ENCODE data around the gene CTSF.

Gene CTSF

DNA sequence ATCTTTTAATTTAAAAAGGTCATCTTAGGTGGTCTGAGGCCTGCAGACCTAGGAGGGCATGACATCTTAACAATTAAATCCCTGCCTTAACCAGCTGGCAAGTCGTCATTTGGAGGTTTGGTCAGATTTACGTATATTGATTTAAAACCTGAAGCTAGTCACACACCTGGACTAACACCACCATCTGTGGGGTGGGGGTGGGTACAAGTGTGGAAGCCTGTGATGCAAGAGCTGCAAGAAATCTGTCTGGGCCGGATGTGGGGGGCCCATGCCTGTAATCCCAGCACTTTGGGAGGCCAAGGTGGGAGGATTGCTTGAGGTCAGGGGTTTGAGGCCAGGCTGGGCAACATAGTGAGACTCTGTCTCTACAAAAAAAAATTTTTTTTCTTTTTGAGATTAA is 12.9 kb upstream of the CTSF start:
- no peaks in the 10 kb centered on the region for H3K36me3 ChIP-seq (ENCODE audit: control insufficient read depth, insufficient read depth, low read length)
- no peaks in the 10 kb centered on the region for H3K27me3 ChIP-seq (ENCODE audit: control insufficient read depth, insufficient read depth, low read length)
- no peak overlapping the region for H3K9ac ChIP-seq (ENCODE audit: low read length)
- H3K4me3 ChIP-seq (ENCODE audit: low read length), result no peak overlapping the region
- no peak overlapping the region for H3K27ac ChIP-seq (ENCODE audit: low read depth, low read length)
- peaks cover 4% of the 10 kb centered on the region for H3K4me1 ChIP-seq (ENCODE audit: control insufficient read depth, insufficient read depth, low read length)

- no peak overlapping the region for H3K4me3 ChIP-seq (ENCODE audit: low read length)
- H3K9ac ChIP-seq (ENCODE audit: low read length), result no peak overlapping the region
- peaks cover 4% of the 10 kb centered on the region for H3K4me1 ChIP-seq (ENCODE audit: control insufficient read depth, insufficient read depth, low read length)
- no peak overlapping the region for H3K27ac ChIP-seq (ENCODE audit: low read depth, low read length)
- no peaks in the 10 kb centered on the region for H3K27me3 ChIP-seq (ENCODE audit: control insufficient read depth, insufficient read depth, low read length)
- H3K36me3 ChIP-seq (ENCODE audit: control insufficient read depth, insufficient read depth, low read length), result no peaks in the 10 kb centered on the region
Observed at GRCh38 chr11:66580803-66581202, 12.4 kb upstream of the CTSF start.

DNA sequence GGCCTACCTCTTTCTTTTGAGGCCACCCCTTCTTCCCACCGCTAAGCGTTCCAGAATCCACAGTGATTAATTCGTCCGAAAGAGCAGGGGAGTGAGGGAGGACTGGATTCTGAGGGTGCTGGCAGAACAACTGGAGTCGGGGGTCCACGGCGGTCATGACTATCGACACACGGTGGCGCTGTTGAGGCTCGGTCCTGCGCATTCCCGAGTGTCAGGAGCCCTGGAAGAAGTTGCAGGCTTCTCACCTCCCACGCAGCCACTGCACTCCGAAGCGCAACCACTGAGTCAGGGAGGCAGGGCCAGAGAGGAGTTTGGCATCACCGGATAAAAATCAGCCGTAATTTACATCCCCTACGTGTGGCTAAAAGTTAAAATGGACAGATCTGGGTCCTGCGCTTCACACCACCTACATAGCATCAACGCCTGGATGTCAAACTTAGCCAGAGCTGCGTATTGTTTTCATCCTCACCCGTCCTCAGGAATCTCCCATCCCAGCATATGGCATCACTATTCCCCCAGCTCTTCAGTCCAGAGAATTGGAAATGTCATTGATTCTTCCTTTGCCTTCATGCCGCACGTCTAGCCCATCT is 10.7 kb upstream of the CTSF start:
- H3K9ac ChIP-seq (ENCODE audit: low read length), result no peak overlapping the region
- H3K36me3 ChIP-seq (ENCODE audit: control insufficient read depth, insufficient read depth, low read length), result no peaks in the 10 kb centered on the region
- H3K4me3 ChIP-seq (ENCODE audit: low read length), result no peak overlapping the region
- H3K27me3 ChIP-seq (ENCODE audit: control insufficient read depth, insufficient read depth, low read length), result no peaks in the 10 kb centered on the region
- H3K4me1 ChIP-seq (ENCODE audit: control insufficient read depth, insufficient read depth, low read length), result peaks cover 4% of the 10 kb centered on the region
- H3K27ac ChIP-seq (ENCODE audit: low read depth, low read length), result no peak overlapping the region

GRCh38 chr11:66570850-66571180 is 2.4 kb upstream of the CTSF start:
- H3K27ac ChIP-seq (ENCODE audit: low read depth, low read length), result no peak overlapping the region
- H3K9ac ChIP-seq (ENCODE audit: low read length), result no peak overlapping the region
- no peaks in the 10 kb centered on the region for H3K36me3 ChIP-seq (ENCODE audit: control insufficient read depth, insufficient read depth, low read length)
- H3K4me3 ChIP-seq (ENCODE audit: low read length), result no peak overlapping the region
- peaks cover 2% of the 10 kb centered on the region for H3K4me1 ChIP-seq (ENCODE audit: control insufficient read depth, insufficient read depth, low read length)
- H3K27me3 ChIP-seq (ENCODE audit: control insufficient read depth, insufficient read depth, low read length), result no peaks in the 10 kb centered on the region

DNA sequence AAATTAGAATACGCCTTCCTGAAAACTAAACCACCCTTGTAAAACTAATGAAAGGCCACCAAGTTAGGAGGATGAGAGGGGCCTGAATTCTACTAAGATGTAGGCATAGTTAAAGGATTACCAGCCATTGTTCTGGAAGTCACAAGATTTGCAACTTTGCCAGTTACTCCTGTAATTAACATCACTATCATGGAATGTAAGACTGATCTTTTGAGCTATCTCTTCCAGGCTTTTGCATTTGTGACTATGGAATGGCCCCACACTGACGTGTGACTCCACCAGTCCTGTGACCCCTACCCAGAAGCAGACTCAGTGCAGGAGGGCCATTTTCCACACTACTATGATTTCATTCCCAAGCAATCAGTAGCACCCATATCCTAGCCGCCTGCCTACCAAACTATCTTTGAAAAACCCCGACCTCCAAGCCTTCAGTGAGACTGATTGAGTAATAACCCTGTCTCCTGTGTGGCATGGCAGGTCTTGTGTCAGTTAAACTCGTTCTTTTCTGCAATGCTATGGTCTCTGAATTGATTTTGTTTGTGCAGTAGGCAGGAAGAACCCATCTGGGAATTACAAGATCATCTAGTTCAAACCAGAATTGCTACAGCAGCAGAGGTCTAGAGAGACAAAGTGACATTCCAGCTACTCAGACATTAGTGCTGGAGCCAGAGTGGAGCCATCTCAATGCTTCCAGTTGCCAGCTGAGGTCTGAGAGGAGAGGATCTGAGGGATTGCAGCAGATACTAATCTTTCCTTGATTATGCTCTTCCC is 1.9 kb upstream of the CTSF start:
- Histone ChIP-seq H3K27ac (ENCODE audit: low read depth, low read length) (no peak overlapping the region), H3K4me3 (ENCODE audit: low read length) (no peak overlapping the region), H3K27me3 (ENCODE audit: control insufficient read depth, insufficient read depth, low read length) (no peaks in the 10 kb centered on the region), H3K36me3 (ENCODE audit: control insufficient read depth, insufficient read depth, low read length) (no peaks in the 10 kb centered on the region), H3K4me1 (ENCODE audit: control insufficient read depth, insufficient read depth, low read length) (peaks cover 2% of the 10 kb centered on the region), H3K9ac (ENCODE audit: low read length) (no peak overlapping the region)

- Histone ChIP-seq H3K27ac (ENCODE audit: low read depth, low read length) (no peak overlapping the region), H3K4me3 (ENCODE audit: low read length) (no peak overlapping the region), H3K9ac (ENCODE audit: low read length) (no peak overlapping the region)
Observed at GRCh38 chr11:66569076-66569475, 670 bp upstream of the CTSF start.

GRCh38 chr11:66567787-66568123 is 651 bp downstream of the CTSF start:
- Histone ChIP-seq H3K4me1 (ENCODE audit: control insufficient read depth, insufficient read depth, low read length) (peaks cover 2% of the 10 kb centered on the region), H3K36me3 (ENCODE audit: control insufficient read depth, insufficient read depth, low read length) (peaks cover 2% of the 10 kb centered on the region), H3K4me3 (ENCODE audit: low read length) (peak overlapping the region; percentile 68), H3K27me3 (ENCODE audit: control insufficient read depth, insufficient read depth, low read length) (no peaks in the 10 kb centered on the region), H3K27ac (ENCODE audit: low read depth, low read length) (no peak overlapping the region), H3K9ac (ENCODE audit: low read length) (no peak overlapping the region)

More at GRCh38 chr11:66569076-66569475, 670 bp upstream of the CTSF start:
- Histone ChIP-seq H3K27me3 (ENCODE audit: control insufficient read depth, insufficient read depth, low read length) (no peaks in the 10 kb centered on the region), H3K36me3 (ENCODE audit: control insufficient read depth, insufficient read depth, low read length) (no peaks in the 10 kb centered on the region), H3K4me1 (ENCODE audit: control insufficient read depth, insufficient read depth, low read length) (peaks cover 2% of the 10 kb centered on the region)

DNA sequence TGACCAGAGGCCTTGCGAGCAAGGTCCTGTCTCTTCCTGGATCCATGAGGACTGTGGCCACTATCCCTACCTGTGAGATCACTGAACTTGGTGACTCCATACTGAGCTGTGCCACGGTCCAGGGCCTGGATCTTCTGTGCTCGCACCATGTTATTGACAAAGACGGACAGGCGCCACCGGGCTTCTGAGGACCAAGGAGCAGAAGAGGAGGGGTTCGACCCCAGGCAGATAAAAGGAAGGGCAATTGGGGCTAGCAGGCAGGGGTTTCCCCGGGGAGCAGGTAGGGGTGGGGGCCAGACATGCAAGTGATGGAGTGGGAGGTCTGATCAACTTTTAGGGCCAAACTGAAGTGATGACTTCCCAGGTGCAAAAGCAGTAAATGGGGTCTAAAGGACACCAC is 2.2 kb downstream of the CTSF start:
- Histone ChIP-seq H3K27ac (ENCODE audit: low read depth, low read length) (no peak overlapping the region), H3K36me3 (ENCODE audit: control insufficient read depth, insufficient read depth, low read length) (peaks cover 2% of the 10 kb centered on the region), H3K4me1 (ENCODE audit: control insufficient read depth, insufficient read depth, low read length) (peaks cover 2% of the 10 kb centered on the region), H3K4me3 (ENCODE audit: low read length) (no peak overlapping the region), H3K9ac (ENCODE audit: low read length) (no peak overlapping the region), H3K27me3 (ENCODE audit: control insufficient read depth, insufficient read depth, low read length) (no peaks in the 10 kb centered on the region)

GRCh38 chr11:66564984-66565383 is 3.4 kb downstream of the CTSF start:
- Histone ChIP-seq H3K27me3 (ENCODE audit: control insufficient read depth, insufficient read depth, low read length) (no peaks in the 10 kb centered on the region), H3K4me1 (ENCODE audit: control insufficient read depth, insufficient read depth, low read length) (peaks cover 2% of the 10 kb centered on the region), H3K36me3 (ENCODE audit: control insufficient read depth, insufficient read depth, low read length) (peaks cover 2% of the 10 kb centered on the region), H3K4me3 (ENCODE audit: low read length) (no peak overlapping the region), H3K27ac (ENCODE audit: low read depth, low read length) (no peak overlapping the region), H3K9ac (ENCODE audit: low read length) (no peak overlapping the region)

GRCh38 chr11:66564538-66564937 is 3.9 kb downstream of the CTSF start:
- Histone ChIP-seq H3K4me1 (ENCODE audit: control insufficient read depth, insufficient read depth, low read length) (peaks cover 2% of the 10 kb centered on the region), H3K27ac (ENCODE audit: low read depth, low read length) (no peak overlapping the region), H3K27me3 (ENCODE audit: control insufficient read depth, insufficient read depth, low read length) (no peaks in the 10 kb centered on the region), H3K4me3 (ENCODE audit: low read length) (no peak overlapping the region), H3K36me3 (ENCODE audit: control insufficient read depth, insufficient read depth, low read length) (peaks cover 2% of the 10 kb centered on the region), H3K9ac (ENCODE audit: low read length) (no peak overlapping the region)

- no peaks in the 10 kb centered on the region for H3K27me3 ChIP-seq (ENCODE audit: control insufficient read depth, insufficient read depth, low read length)
- no peak overlapping the region for H3K27ac ChIP-seq (ENCODE audit: low read depth, low read length)
- H3K9ac ChIP-seq (ENCODE audit: low read length), result no peak overlapping the region
- H3K4me1 ChIP-seq (ENCODE audit: control insufficient read depth, insufficient read depth, low read length), result peaks cover 3% of the 10 kb centered on the region
- no peak overlapping the region for H3K4me3 ChIP-seq (ENCODE audit: low read length)
- peaks cover 2% of the 10 kb centered on the region for H3K36me3 ChIP-seq (ENCODE audit: control insufficient read depth, insufficient read depth, low read length)
Observed at GRCh38 chr11:66563832-66564231, 4.6 kb downstream of the CTSF start.

- peaks cover 5% of the 10 kb centered on the region for H3K4me1 ChIP-seq (ENCODE audit: control insufficient read depth, insufficient read depth, low read length)
- no peak overlapping the region for H3K4me3 ChIP-seq (ENCODE audit: low read length)
- H3K9ac ChIP-seq (ENCODE audit: low read length), result no peak overlapping the region
- H3K27ac ChIP-seq (ENCODE audit: low read depth, low read length), result no peak overlapping the region
- H3K27me3 ChIP-seq (ENCODE audit: control insufficient read depth, insufficient read depth, low read length), result no peaks in the 10 kb centered on the region
- peaks cover 2% of the 10 kb centered on the region for H3K36me3 ChIP-seq (ENCODE audit: control insufficient read depth, insufficient read depth, low read length)
Observed at GRCh38 chr11:66562907-66563583, 5.4 kb downstream of the CTSF start.

DNA sequence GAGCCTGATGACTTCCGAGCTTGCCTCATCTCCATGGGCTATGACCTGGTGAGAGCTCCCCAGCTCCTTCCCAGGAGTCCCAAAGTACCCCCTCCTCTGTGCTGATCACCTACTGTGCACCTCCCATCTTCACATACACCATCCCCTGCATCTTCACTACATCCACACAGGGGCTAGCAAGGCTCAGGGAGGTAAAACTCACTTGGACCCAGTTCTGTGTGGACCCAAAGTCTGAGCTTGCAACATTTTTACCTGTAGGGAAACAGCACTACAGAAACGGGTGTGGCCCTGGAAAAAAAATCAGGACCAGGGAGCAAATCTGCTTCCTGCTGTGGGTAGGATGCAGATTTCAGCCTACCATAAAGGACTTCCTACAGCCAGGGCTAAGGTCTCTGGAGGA is 6.1 kb downstream of the CTSF start:
- no peaks in the 10 kb centered on the region for H3K27me3 ChIP-seq (ENCODE audit: control insufficient read depth, insufficient read depth, low read length)
- H3K27ac ChIP-seq (ENCODE audit: low read depth, low read length), result no peak overlapping the region
- peaks cover 2% of the 10 kb centered on the region for H3K36me3 ChIP-seq (ENCODE audit: control insufficient read depth, insufficient read depth, low read length)
- H3K4me1 ChIP-seq (ENCODE audit: control insufficient read depth, insufficient read depth, low read length), result peaks cover 5% of the 10 kb centered on the region
- no peak overlapping the region for H3K9ac ChIP-seq (ENCODE audit: low read length)
- H3K4me3 ChIP-seq (ENCODE audit: low read length), result no peak overlapping the region

Measured in rectal smooth muscle tissue (tissue), 1 donor.